HuH-7.5 (cell line): Measurements from ENCODE around the gene C3orf62.
"Not testable (repeated sequence)": the region's sequence is repeated elsewhere in the genome, so short reads cannot be mapped to it uniquely, and the experiment has no call there.

Experiments used
- DNase-seq: peaks from one replicate; pipeline ENCODE4 v3.0.0; 2011; ENCODE audit warnings: low spot score

C3orf62 gene

DNA sequence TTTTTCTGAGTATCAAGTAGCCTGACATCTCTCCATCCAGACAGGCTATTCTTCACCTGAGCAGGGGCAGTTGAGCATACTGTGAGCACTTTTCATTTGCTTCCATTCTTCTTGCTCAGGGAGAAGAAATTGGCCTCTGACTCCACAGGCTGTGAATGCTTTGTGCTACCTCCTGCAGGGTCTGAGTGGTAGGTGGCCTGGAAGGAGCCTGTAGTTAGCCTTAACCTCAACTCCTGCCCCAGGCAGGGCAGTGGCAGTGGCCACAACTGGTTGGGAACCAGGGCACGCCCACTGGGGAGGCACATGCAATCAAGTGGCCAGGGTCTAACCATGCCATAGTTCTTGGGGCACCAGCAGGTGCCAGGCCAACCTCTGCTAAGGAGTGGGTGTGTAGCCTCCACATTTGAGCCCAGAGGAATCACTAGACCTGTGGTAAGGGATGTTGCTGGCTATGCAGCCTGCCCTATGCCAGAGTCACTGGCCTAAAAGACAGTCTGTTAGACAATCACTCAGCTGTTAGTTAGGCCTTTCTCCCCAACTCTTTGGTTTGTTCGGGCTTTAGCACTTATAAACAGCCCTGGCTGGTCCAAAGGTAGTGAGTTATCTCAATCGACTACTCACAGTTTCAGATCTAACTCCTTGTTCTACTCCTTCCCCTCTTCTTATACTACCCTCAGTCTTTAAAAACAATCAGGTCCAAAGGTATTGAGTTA lies 7.4 kb downstream of the C3orf62 start:
- no peak for DNase-seq

DNA sequence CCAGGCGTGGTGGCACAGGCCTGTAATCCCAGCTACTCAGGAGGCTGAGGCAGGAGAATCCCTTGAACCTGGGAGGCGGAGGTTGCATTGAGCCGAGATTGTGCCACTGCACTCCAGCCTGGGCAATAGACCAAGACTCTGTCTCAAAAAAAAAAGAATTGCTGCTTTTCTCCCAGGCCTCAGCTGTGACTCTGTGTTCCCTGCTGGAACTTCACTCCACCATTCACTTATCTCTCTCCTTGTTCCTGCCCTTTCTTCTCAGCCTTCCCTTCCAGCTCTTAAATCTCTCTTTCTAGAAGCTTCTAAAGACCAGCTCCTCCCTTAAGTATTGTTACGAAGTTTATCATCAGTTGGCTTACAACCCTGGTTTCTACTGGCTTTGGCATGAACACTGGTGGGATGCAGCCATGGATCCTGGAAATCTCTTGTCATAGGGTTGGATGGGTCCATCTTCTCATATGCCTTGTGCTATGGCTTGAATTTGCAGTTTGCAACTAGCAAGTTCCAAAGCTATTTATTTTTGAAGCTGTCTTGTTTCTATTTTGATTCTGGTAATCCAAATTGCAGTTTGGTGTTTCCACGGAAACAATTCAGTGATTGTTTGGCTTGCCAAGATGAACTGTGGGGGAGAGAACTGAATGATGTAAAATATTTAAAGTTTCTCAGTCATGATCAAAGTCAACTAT lies 10.5 kb downstream of the C3orf62 start:
- DNase-seq, result no peak

DNA sequence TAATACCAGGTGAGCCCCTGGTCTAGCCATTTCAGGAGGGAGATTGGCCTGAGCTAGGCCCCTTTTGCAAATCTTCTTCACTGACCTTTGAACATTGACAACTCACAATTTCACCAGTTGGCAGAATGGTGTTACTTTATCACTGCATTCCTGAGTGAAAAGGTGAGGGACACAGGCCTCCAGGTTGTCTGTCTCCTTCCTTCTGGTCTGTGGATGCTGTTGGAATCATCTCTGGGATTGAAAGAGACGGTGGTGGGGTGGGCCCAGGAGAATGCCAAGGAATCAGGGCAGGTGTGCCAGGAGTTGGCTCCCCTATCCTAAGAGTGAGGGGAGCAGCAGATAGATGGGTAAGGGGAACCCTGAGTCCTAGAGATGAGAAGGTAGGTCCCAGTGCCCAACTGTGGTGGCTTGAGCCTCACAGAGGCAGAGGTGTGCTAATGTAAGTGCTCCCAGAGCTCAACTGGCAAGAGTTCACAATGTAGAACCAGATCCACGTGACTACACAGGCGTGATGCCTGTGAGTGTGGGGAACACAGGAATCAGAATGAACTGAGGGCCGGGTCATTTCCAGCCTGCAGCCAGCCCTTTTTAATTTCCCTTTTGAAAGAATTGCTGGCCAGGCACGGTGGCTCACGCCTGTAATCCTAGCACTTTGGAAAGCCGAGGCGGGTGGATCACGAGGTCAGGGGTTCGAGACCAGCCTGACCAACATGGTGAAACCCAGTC lies 11.2 kb downstream of the C3orf62 start:
- peak; percentile 13 for DNase-seq

DNA sequence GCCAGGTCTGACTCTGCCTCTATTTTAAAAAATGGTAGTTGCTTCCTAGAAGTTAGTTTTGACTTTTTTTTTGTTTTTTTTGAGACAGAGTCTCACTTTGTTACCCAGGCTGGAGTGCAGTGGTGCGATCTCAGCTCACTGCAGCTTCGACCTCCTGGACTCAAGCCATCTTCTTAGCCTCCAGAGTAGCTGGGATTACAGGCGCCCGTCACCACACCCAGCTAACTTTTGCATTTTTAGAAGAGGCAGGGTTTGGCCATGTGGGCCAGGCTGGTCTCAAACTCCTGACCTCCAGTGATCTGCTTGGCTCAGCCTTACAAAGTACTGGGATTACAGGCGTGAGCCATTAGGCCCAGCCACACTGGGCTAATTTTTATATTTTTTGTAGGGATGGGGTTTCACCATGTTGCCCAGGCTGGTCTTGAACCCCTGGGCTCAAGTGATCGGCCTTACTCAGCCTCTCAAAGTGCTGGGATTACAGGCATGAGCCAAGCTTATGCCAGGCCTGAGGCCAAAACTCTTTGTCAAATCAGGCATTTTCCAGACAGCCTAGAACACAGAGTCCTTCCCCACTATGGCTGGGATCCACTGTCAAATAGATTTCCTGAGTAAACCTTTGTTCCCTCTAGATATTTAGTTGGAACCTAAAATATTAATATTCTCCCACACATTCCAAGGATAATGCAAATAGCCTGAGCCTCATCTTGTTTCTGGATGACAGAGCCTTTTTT lies 13.7 kb downstream of the C3orf62 start:
- DNase-seq, result no peak

DNA sequence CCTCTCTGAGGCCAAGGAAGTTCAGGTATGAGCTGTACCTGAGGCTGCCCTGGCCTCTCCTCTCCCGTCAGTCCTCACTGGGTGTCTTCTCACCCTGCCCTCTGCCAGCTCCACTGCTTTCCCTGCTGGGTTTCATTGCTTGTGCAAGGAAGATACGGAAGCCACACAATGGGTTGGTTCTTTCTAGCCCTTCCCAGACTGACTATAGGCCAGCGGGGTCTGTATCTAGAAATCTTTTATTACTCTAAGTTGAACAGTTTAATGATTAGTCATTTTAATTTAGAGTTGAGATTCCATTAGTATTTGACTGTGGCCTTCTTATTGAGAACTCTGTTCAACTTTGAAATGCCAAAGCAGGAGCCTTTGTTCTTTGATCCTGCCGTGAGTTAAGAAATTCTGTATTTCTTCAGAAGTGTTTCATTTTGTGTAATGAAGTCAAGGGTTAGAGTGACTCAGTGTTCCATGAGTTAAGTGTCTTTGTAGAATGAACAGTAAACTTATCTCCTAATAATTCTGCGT lies 16.2 kb downstream of the C3orf62 start:
- DNase-seq, result no peak

DNA sequence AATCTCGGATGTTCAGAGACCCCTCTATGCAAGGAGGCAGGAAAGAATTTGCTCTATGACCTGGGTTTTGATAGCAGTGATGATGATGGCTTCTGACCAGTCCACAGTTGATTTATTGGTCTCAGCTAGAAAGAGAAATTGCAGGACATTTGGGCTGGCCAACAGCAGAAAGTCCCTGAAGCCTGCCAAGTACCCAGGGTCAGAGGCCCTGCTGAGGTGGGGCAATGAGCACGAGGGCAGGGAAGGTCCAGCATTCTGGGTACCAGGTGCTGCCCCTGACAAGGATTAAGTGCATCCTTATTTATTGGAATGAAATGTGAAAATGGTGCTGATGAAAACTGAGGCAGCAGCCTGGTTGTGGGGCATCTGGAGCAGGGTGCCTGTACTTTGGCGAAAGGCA lies 19.8 kb downstream of the C3orf62 start:
- no peak for DNase-seq

DNA sequence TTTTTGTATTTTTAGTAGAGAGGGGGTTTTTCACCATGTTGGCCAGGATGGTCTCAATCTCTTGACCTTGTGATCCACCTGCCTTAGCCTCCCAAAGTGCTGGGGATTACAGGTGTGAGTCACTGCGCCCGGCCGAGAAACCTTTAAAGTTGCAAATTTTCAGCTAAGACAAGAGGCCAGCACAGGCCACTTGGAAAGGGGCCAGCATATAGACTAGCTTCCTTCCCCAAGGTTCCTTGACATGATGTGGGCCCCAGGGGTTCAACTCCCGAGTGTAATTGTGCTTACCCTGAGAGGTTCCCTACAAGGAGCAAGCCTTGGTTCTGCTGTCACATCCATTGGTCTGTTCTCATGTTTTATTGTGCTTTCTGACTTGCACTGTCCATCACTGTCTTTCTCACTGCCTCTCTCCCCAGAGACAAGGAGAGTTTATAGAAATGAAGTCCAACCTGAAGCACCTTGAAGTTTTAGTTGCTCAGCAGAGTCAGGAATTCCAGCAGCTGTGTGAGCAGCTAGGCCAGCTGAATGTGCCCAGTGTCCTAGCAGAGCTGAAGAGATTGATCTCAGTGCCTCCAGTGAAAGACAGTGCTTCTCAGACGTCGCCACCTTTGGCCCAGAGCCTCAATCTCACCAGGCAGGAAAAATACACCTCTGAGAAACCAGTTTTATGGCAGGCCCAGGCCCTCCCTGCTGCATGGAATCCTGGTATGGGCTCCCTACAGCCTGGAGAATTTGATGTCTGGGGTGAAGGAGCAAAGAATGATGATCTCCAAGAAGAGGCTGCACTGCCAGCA lies 21.1 kb downstream of the C3orf62 start:
- DNase-seq, result no peak

DNA sequence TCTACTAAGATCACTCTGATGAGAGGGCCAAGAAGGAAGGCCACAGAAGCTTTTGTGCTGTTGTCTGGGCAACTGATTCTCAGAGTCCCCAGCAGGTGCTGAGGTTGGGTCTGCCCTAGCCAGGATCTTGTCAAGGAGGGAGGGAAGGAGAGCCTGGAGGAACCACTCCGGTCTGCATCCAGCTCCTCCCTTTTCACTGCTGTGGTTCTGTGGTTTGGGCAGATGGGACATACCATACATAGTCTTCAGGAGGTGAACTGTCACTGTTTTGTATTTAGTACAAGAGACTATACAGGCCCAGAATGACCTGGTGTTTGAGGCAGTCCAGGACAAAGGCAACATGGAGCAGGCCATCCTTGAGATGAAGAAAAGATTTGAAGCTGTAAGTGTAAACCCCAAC lies 21.9 kb downstream of the C3orf62 start:
- no peak for DNase-seq

DNA sequence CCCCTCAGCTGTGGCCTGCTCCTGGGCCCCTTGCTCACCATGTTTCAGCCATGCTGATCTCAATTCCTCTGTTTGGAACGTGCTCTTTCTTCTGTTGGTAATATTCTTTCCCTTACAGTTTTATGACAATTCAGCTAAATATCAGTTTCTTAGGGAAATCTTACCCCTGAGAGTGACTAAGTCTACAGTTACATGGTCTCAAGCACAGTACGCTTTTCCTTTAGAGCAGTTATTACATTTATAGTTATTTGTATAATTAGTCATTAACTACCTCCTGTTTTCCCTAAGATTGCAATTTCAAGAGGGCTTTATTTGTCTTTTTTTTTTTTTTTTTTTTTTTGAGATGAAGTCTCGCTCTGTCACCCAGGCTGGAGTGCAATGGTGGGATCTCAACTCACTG lies 23.5 kb downstream of the C3orf62 start:
- no peak for DNase-seq

DNA sequence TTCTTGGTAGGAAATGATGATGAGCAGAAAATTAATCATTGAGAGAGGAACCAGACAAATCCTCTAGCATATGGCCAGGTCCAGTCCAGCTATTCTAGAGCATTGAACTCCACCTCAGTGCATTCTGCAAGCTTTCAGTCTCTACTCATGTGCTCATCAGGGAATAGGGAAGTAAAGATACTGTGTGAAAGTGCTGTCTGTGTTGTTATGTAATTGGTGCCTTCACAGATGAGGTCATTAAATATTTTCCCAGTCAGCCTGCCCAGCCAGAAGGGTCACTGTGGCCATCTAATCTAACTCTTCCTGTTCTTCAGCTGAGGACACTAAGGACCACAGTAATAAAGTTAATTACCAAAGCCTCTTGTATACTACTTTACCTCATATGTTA lies 28.2 kb downstream of the C3orf62 start:
- no peak for DNase-seq

DNA sequence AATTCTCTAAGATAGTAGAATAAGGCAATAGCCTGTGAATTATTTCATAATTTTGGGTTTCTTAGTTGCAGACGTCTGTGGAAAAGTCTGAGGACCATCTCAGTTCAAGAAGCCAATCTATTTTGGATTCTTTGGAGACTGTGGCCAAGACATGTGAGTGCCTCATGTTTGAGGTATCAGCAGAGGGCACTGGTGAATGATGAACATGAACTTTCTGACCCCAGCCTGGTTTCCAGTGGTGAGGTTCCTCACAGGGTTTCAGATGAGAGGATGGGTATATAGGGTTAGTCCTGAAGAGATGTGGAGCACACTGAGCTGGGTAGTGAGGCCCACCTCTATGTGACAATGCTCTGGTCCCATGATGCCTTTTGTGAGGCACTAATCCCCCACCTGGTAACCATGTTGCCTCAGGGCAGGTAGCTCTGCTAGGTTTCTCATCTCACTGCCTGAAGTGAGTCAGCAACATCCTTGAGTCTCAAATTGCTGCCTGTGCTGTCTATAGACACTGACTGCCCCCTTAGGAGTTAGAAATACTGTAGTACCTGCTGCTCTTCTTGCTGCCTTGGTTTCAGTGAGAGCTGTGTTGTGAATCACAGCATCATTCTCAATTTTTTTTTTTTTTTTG lies 32.3 kb downstream of the C3orf62 start:
- no peak for DNase-seq

DNA sequence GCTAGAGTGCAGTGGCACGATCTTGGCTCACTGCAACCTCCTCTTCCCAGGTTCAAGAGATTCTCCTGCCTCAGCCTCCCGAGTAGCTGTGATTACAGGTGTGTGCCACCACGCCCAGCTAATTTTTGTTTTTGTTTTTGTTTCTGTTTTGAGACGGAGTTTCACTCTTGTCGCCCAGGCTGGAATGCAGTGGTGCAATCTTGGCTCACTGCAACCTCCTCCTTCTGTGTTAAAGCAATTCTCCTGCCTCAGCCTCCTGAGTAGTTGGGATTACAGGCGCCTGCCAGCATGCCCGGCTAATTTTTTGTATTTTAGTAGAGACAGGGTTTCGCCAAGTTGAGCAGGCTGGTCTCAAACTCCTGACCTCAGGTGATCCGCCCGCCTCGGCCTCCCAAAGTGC lies 36.9 kb downstream of the C3orf62 start:
- DNase-seq, result not testable (repeated sequence)

DNA sequence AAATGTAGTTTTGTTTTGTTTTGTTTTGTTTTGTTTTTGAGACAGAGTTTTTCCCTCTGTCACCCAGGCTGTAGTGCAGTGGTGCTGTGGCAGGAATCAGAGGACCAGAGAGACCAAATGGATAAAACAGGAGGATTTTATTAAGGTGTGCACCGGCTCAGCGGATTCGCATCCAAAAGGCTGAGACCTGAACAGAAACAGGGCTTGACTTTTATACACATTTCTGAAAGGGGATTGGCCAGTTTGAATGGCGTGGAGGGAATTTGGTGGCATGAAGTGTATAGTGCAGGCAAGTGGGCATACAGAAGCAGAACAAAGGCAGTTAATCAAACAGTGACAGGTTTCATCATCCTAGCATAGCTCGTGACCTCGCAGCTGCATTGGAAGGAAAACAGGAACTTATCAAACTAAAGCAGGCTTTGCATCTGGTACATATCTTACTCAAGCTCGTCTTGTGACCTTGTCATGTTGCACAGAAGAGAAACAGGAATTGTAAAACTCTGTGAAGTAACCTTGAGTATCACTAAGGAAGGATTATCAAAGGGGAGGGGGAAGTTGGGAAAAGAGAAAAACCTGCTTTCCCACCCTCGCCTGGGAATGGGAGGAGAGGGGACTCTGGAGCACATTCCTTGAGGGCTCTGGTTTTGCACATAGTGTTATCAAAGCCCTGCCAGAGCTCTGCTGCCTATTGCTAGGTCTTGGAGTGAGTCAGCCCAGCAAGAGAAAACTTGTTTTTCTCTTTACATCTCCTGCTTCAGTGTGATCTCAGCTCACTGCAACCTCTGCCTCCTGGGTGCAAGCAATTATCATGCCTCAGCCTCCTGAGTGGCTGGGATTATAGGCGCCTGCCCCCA lies 38.5 kb downstream of the C3orf62 start:
- no peak for DNase-seq

DNA sequence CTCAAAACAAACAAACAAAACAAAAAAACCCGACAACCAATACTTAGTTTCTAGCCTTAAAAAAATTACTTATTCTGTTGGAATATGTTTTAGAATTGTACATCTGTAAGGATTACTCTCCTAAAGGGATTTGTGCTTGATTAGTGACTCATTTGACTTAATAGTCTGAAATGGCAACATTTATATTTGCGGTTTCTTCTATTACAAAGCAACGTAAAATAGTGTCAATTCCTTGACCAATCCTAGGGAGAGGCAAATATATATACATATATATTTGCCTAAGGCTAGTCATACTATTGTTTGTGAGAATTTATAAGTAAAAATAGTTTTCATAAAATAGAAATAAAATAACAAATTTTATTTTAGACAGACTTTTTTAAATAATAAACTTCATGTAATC lies 39.7 kb downstream of the C3orf62 start:
- DNase-seq, result no peak

DNA sequence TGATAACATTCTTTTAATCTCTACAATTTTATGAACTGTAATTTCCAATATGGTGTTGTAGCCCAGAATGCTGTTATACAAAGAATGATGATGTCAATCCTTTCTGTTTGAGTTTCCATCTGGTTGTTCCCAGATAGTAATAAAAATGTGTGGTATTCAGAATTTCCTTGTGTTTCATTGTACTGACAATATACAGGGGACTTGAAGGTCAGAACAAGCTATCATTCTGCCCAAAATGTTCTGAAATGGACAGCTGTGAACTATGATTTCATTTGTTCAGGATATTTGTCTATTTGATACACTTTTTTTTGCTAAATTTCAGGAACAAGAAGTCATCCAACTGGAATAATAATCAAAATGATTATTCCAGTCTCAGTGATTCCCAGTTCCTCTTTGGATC lies 40.8 kb downstream of the C3orf62 start:
- no peak for DNase-seq

DNA sequence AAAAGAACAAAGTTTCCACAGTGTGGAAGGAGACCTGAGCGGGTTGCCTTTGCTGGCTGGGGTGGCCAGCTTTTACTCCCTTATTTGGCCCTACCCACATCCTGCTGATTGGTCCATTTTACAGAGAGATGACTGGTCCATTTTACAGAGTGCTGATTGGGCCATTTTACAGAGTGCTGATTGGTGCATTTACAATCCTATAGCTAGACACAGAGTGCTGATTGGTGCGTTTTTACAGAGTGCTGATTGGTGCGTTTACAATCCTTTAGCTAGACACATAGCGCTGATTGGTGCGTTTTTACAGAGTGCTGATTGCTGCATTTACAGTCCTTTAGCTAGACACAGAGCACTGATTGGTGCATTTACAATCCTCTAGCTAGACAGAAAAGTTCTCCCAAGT lies 48.2 kb downstream of the C3orf62 start:
- DNase-seq, result not testable (repeated sequence)

DNA sequence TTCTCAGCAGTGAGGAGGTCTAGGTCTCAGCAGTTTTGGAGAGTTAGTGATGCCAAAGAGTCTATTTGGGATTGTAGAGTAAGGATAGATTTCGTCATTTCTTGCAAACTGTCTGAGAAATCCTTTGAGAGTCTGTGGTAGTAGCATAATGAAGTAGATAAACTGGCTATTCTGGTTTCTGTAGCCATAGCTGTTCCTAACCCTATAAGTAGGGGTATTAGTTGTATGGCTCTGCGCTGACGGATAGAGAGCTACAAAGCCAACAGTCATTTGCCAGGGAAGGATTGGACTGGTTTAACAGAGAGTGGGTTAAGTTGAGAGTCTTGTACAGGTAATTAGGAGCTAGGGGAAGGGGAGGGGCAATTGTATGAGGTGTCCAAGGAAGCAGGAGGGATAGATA lies 55.0 kb downstream of the C3orf62 start:
- DNase-seq, result no peak

DNA sequence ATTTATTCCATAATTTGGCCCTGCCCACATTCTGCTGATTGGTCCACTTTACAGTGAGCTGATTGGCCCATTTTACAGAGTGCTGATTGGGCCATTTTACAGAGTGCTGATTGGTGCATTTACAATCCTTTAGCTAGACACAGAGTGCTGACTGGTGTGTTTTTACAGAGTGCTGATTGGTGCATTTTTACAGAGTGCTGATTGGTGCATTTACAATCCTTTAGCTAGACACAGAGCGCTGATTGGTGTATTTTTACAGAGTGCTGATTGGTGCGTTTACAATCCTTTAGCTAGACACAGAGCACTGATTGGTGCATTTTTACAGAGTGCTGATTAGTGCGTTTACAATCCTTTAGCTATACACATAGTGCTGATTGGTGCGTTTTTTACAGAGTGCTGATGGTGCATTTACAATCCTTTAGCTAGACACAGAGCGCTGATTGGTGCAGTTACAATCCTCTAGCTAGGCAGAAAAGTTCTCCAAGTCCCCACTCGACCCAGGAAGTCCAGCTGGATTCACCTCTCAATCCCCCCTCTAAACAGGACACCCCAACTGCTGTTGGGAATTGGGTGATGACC lies 56.0 kb downstream of the C3orf62 start:
- not testable (repeated sequence) for DNase-seq

DNA sequence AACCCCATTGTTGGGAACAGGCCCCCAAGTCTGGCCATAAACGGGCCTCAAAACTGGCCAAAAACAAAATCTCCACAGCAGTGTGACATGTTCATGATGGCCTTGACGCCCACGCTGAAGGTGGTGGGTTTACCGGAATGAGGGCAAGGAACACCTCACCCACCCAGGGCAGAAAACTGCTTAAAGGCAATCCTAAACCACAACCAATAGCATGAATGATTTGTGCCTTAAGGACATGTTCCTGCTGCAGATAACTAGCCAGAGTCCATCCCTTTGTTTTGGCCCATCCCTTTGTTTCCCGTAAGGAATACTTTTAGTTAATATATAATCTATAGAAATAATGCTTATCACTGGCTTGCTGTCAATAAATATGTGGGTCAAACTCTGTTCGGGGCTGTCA lies 57.9 kb downstream of the C3orf62 start:
- no peak for DNase-seq
